Measurements from ENCODE around the gene SET. TPM values are rescaled to one million over a fixed set of nuclear protein-coding genes. Genes with fewer than 3 reads are reported as not detected.

Gene SET
- total RNA-seq, 1 donor from 2014 or later, result 298 TPM

- no peak for DNase-seq
Measured at GRCh38 chr9:128713941-128714573, 25.0 kb downstream of the SET start.

DNA sequence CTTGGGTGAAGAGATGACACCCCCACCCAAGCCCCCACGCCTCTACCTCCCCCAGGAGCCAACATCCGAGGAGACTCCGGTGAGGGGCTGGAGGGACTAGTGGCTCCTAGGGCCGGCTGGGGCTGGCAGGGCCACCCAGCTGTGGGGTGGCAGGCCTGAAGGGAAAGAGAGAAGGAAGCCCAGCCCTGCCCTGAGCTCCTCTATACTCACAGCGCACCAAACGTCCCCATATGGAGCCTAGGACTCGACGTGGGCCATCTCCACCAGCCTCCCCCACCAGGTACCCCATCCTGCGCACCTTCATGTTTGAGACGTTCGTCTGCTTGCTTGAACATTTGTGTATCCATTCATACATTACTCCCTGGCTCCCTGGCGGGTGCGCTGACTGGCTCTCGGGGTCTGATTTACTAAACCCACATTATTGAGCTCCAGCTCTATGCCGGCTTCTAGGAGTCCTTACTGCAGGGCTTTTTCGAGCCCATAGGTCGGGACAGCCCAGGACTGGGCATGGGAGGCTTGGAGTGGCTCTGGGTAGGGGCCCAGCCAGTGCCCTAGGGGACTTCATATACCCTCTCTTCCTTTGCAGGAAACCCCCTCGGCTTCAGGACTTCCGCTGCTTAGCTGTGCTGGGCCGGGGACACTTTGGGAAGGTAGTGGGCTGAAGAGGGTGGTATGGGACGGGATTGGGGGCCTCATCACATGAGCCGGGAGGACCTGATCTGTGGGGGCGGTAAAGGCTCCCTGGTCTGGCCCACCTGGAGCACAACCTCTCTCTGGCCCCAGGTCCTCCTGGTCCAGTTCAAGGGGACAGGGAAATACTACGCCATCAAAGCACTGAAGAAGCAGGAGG is 25.8 kb downstream of the SET start:
- no peak for DNase-seq

DNA sequence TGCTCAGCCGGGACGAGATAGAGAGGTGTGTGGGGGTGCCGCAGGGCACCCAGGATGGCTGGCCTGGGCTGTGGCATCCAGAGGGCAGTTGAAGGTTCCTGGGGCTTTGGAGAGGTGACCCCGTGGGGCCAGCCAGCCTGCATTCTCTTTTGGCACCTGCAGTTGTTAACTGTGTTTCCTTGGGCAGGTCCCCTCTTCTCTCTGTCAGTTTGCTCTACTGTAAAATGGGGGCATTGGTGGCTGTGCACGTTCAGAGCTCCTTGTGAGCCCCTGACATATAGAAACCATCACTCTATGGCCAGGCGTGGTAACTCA is 26.4 kb downstream of the SET start:
- no peak for DNase-seq

GRCh38 chr9:128716581-128717254 is 27.7 kb downstream of the SET start:
- DNase-seq, result no peak

DNA sequence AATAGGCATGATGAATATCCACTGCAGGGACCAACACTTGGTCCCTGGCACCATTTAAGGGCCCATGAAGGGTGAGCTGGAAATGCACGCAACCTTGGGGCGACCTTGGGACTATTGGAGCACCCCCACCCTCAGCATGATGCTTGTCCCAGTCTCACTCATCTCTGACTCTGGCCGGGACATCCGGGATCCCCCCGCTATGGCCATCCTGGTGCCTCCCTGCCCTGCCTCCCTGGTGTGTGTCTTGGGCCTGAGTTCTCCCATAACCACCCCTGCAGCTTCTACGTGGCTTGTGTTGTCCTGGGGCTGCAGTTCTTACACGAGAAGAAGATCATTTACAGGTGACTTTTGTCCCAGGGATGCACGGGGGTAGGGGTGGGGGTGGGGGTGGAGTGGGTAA is 29.0 kb downstream of the SET start:
- DNase-seq, result no peak

DNA sequence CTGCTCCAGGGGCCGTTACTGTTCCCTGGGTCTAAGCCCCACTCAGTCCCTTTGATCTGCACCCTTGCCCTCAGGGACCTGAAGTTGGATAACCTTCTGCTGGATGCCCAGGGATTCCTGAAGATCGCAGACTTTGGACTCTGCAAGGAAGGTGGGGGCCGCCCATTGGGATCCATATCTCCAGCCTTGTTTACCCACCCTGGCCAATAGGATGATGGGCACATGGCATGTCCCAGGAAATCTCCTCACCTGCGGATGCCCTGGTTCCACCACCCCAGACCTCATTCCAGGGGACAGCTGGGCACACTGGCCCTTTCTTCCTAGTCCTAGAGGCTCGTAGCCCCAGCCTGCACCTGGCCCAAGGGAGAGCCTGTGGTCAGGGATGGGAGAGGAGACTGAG is 29.5 kb downstream of the SET start:
- DNase-seq, result no peak

GRCh38 chr9:128719919-128720605 is 31.0 kb downstream of the SET start:
- no peak for DNase-seq

DNA sequence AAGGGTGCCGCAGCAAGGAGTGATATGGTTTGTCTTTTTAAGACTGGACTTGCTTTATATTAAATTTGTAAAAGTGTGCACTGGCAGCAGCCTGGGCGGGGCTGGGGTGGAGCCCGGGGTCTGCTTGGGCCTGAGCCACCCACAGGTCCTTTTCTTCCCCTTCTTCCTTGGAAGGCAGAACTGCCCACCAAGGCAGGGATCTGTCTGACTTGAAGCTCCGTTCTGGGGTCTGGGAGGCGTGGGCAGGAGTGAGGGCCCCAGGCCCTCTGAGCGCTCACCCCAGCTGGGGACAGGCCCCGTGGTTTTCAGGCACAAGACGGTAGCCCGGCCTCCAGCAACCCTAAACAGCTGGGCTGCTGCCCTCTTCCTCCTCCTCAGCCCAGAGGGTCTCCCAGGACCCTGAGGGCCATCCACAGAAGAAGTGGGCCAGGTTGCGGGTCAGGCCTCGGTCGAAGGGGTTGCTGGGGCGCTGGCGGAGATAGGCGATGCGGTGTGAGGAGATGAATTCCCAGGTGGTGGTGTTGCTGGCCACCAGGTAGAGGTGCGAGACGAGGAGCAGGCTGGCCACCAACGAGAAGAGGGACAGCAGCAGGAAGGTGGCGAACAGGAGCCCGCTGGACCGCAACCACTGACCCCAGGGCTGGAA is 31.9 kb downstream of the SET start:
- no peak for DNase-seq

DNA sequence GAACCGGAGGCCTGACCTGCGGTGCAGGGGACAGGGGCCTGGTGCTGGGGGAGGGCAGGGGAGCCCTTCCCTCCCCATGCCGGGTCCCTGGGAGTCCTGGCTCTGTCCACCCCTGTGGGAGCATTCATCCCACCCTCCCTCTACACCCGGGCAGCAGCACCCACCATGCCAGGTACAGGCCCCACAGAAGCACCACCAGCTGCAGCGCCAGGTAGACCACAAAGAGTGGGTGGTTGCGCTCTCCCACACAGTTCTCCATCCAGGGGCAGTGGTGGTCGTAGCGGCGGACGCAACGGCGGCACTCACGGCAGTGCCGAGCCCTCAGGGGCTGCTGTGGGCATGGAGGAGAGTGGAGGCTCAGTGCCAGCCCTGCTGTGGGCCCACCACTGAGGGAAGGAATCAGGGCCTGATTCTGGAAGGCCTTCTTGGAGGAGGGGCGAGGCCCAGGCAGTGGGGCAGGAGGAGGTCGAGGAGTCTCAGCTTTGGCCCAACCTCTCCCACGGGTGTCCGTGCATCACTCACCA is 32.5 kb downstream of the SET start:
- DNase-seq, result no peak

- no peak for DNase-seq
Measured at GRCh38 chr9:128722380-128723351, 33.6 kb downstream of the SET start.

DNA sequence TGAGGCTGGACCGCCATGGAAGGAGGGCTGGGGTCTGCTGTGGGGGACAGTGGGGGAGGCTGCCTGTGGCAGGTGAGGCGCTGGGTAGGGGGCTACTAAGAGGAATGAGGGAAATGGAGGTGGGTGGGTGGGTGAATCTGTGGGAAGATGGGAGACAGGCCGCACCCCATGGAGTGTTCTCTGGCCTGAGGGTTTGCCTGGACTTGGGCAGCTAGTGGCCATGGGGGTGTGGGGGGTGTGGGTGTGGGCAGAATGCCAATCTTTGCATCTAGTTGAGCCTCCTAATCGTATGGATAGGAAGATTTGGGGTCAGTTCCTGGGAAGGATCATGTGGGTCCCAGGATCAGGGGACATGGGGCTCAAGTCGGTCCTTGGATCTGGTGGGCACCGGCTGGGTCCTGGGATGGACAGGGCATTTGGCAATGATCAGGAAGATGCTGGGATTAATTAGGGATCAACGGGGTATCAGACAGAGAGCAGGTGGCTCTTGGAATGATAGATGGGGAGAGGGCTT is 34.4 kb downstream of the SET start:
- DNase-seq, result no peak

GRCh38 chr9:128723866-128724743 is 35.1 kb downstream of the SET start, which contains the start of gene ZDHHC12:
Gene ZDHHC12, minus strand, starts transcription at chr9:128724127. Its CDS starts 34 bp downstream, at chr9:128724093.
- DNase-seq, result peak; percentile 67

DNA sequence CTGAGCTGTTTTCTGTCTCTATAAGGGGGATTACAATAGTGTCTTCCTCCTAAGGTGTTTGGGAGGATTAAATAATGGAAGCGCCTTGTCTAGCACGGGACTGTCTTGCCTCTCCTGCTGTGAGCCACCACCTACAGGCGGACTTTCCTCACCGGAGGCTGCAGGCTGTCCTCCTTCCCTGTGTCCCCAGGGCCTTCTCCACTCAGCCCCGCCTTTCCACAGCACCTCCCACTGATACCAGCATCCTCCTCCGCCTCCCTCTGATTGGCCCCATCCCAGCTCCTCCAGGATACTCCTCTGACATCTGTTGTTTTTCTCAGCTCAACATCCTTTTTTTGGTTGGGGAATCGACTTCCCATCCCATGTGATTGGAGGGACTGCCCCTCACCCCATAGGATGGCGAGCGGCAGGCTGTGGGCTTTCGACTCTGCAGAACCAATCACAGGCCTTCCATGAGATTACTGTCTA is 35.8 kb downstream of the SET start:
- no peak for DNase-seq

DNA sequence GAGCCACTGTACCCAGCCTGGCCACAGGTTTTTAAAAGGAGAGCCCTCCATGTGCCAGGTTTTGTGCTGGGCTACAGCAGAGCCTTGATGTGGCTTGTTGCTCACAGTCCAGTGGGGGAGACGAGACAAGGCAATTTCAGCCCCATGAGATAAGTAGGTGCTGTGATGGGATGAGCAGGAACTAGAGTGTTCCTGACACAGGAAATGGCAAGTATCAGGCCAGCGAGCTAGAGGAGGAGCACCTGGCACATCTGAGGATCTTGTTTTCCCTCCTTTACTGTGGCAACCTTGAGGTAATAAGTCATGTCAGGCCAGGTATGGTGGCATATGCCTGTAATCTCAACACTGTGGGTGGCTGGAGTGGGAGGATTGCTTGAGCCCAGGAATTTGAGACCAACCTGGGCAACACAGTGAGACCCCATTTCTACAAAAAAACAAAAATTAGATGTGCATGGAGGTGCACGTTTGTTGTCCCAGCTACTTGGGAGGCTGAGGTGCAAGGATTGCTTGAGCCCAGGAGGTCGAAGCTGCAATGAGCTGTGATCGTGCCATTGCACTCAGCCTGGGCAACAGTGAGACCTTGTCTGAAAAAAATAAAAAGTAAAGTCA is 38.7 kb downstream of the SET start:
- DNase-seq, result no peak

DNA sequence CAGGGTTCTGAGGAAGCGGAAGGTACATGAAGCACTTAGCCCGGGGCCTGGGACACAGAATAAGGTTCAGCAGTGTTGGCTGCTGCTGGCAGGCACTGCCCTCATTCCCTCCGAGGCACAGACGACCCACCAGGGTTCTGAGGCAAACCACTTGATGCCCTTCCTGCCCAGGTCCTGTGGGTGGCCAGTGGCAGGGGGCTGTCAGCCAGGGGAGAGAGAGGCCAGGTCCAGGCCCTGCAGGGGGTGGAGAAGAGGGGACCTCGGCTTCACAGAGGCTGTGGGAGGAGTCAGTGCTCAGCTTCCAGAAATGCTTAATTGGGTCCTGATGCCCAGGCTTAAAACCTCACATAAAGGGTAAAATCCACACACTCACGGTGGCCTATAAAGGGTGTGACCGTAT is 39.3 kb downstream of the SET start:
- DNase-seq, result no peak

DNA sequence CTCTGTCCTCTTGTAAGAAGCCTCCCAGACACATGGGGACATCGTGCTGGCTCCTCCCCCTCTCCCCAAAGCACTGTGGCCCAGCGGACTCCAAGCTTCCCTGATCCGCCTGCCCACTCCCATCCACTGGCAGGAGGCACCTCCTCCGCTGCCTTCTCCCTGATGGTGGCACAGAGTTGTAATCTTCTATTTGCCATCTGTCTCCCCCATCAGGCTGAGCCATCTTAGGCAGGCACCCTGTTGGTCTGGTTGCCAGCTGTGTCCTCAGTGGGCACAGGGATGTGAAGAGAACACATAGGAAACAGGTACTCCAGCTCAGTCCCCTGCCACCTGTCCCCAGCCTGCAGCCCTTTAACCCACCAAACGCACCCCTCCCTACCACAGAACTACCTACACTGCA is 40.3 kb downstream of the SET start:
- no peak for DNase-seq

DNA sequence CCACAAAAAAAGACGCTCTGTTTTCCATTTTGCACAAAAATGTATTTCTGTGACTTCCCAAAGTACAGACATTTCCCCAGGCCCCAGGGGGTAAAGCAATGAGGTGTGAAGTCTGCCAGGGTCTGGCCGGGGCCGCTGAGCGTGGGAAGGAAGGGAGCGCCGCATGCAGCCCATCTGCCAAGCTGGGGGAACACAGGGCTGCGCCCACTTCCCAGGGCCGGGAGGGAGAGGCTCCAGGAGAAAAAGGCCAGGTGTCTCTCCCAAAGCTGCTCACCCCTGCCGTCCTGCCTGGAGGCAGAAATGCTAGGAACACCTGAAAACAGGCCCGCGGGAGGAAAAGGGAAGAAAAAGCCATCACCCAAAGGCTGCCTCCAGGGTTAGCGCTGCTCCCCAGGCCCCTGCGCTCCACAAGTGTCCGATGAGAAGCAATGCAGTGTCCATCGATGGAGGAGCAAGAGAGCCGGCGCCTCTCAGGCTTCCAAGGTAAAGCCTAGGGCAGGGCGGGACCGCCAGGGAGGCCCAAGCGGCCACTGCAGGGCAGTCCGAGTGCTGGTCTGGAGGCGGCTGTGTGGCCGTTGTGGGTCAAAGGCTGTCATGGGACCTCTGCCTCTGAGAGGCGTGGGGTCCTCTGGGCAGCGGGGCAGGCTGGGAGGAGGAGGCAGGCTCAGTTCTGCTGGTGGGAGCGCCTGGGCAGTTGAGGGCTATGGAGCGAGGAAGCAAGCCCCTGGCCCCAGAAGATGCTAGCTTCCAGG is 40.9 kb downstream of the SET start:
- no peak for DNase-seq

- DNase-seq, result no peak
Measured at GRCh38 chr9:128731093-128731492, 42.1 kb downstream of the SET start.
